HepG2 (cell line): ENCODE results near the gene ITIH6. TPM values are rescaled to one million over a fixed set of nuclear protein-coding genes. Genes with fewer than 3 reads are reported as not detected.

Source experiments
- ATAC-seq: fragments of 200-7000 bp; cut with Tn5 transposase; 3 replicates; pipeline ENCODE4 v1.9.1; 2020; ENCODE audit warnings: mild to moderate bottlenecking, moderate library complexity
- BruUV-seq: library from RNA; stranded (reverse); fragments of 400-500 nt; replicated peaks from 2 replicates; lab custom pipeline; 2021; lab: Mats Ljungman, UMichigan
- CTCF ChIA-PET: fragments of 300-600 bp; formaldehyde crosslinking; extraction: SDS; loops from one replicate; lab custom pipeline; 2021; ENCODE audit warnings: low total read pairs, inconsistent platforms, low intra/inter-chr PET ratio; lab: Yijun Ruan, JAX
- POLR2A ChIA-PET: fragments of 350-600 bp; sonication (Branson Sonifier 250); formaldehyde crosslinking; loops from one replicate; lab custom pipeline; 2020; ENCODE audit warnings: antibody characterized with exemption, inconsistent platforms; lab: Yijun Ruan, JAX
- DNase-seq: peaks from one replicate; pipeline ENCODE4 v3.0.0-alpha.2; 2015; ENCODE audit warnings: low spot score
- FAIRE-seq: peaks from 3 replicates; lab custom pipeline; 2011; peaks lifted over from hg19 to GRCh38; lab: Jason Lieb, UNC
- H2AFZ ChIP-seq: one replicate; pipeline ENCODE4 v1.6.1; 2011; ENCODE audit warnings: low read length, inconsistent platforms
- H3K27ac ChIP-seq: fragments of 300-600 bp; 3 replicates; pipeline ENCODE4 v1.8.0; 2011; ENCODE audit warnings: mixed run types, mild to moderate bottlenecking, mixed read lengths, low read length, inconsistent platforms; ENCODE audit not compliant: insufficient read depth; ENCODE audit errors: extremely low read length
- H3K27me3 ChIP-seq, 2 experiments: fragments of 200-600 bp in 1 of 2; 2 replicates in 1 of 2; 3 replicates in 1 of 2; pipeline versions ENCODE4 v1.6.0 to v1.8.0; 2011; ENCODE audit warnings: low read length in 2 of 2, mild to moderate bottlenecking in 2 of 2, moderate library complexity in 2 of 2, inconsistent platforms in 1 of 2; ENCODE audit not compliant: insufficient read depth in 2 of 2, control insufficient read depth in 1 of 2
- H3K36me3 ChIP-seq, 2 experiments: fragments of 200-600 bp in 1 of 2; replicated peaks in 1 of 2; 2 replicates in 1 of 2; 3 replicates in 1 of 2; pipeline versions ENCODE4 v1.5.1 to v1.8.0; 2011; ENCODE audit warnings: low read length in 2 of 2, inconsistent platforms in 1 of 2; ENCODE audit not compliant: insufficient read depth in 2 of 2, control insufficient read depth in 1 of 2
- H3K4me1 ChIP-seq: 2 replicates; pipeline ENCODE4 v1.5.1; 2012; ENCODE audit warnings: low read length, inconsistent platforms; ENCODE audit not compliant: insufficient read depth
- H3K4me2 ChIP-seq: 2 replicates; pipeline ENCODE4 v1.6.0; 2011; ENCODE audit warnings: low read depth, low read length, inconsistent platforms
- H3K4me3 ChIP-seq, 3 experiments: fragments of 200-600 bp in 1 of 3; sonication (generic), shearing (Covaris generic) in 1 of 3; replicated peaks in 1 of 3; 2 replicates each; pipeline ENCODE4 v1.5.1; 2011 to 2016; ENCODE audit warnings: low read length in 3 of 3, inconsistent platforms in 2 of 3, low read depth in 2 of 3, mild to moderate bottlenecking in 2 of 3, control low read depth in 1 of 3, mixed read lengths in 1 of 3; ENCODE audit not compliant: insufficient read depth in 1 of 3
- H3K79me2 ChIP-seq: one replicate; pipeline ENCODE4 v1.6.1; 2011; ENCODE audit warnings: low read length, inconsistent platforms; ENCODE audit not compliant: insufficient read depth
- H3K9ac ChIP-seq: 2 replicates; pipeline ENCODE4 v1.6.0; 2011; ENCODE audit warnings: mild to moderate bottlenecking, low read depth, low read length, inconsistent platforms; ENCODE audit not compliant: insufficient read depth
- H3K9me3 ChIP-seq: 2 replicates; pipeline ENCODE4 v1.5.1; 2012; ENCODE audit warnings: mild to moderate bottlenecking, low read length
- H4K20me1 ChIP-seq: 2 replicates; pipeline ENCODE4 v1.6.0; 2011; ENCODE audit warnings: inconsistent platforms, mild to moderate bottlenecking, low read length, moderate library complexity; ENCODE audit not compliant: insufficient read depth
- CREB1 ChIP-seq, 2 experiments: fragments of 450-650 bp in 1 of 2; IDR thresholded peaks; 2 replicates each; pipeline ENCODE4 v1.6.1; 2016 to 2017; ENCODE audit warnings: control low read depth in 1 of 2, mild to moderate bottlenecking in 1 of 2, missing compliant biosample characterization in 1 of 2, missing genetic modification characterization in 1 of 2
- JARID2 ChIP-seq: sonication (generic); formaldehyde crosslinking; IDR thresholded peaks from 2 replicates; pipeline ENCODE4 v1.8.1; 2023; ENCODE audit warnings: missing genetic modification reagents, inconsistent platforms; ENCODE audit not compliant: insufficient replicate concordance
- LRRFIP1 ChIP-seq: sonication (generic); formaldehyde crosslinking; conservative IDR thresholded peaks from 2 replicates; pipeline ENCODE4 v1.4.0; 2020; ENCODE audit warnings: missing genetic modification reagents
- MAFG ChIP-seq: sonication (generic); formaldehyde crosslinking; IDR thresholded peaks from 2 replicates; pipeline ENCODE4 v1.5.1; 2020; ENCODE audit warnings: mild to moderate bottlenecking, missing genetic modification reagents
- MXD4 ChIP-seq: IDR thresholded peaks from 2 replicates; pipeline ENCODE4 v1.6.1; 2016; ENCODE audit warnings: mild to moderate bottlenecking, missing biosample characterization, missing genetic modification reagents
- NCOA1 ChIP-seq: sonication (generic); formaldehyde crosslinking; IDR thresholded peaks from 2 replicates; pipeline ENCODE4 v1.9.0; 2021; ENCODE audit warnings: missing genetic modification reagents
- NRL ChIP-seq: sonication (generic); formaldehyde crosslinking; IDR thresholded peaks from 2 replicates; pipeline ENCODE4 v1.5.0; 2020; ENCODE audit warnings: missing genetic modification reagents, mild to moderate bottlenecking, moderate library complexity, borderline replicate concordance
- RAD21 ChIP-seq: fragments of 450-650 bp; formaldehyde crosslinking; IDR thresholded peaks from 2 replicates; pipeline ENCODE4 v1.5.0; 2020; ENCODE audit warnings: mild to moderate bottlenecking
- SATB2 ChIP-seq: sonication (generic); formaldehyde crosslinking; IDR thresholded peaks from 2 replicates; pipeline ENCODE4 v1.5.0; 2020; ENCODE audit warnings: missing genetic modification reagents
- TCF7L2 ChIP-seq: IDR thresholded peaks from 2 replicates; pipeline ENCODE4 v1.6.1; 2011; ENCODE audit warnings: mild to moderate bottlenecking, low read depth, low read length, moderate library complexity
- ZFP37 ChIP-seq: sonication (generic); formaldehyde crosslinking; IDR thresholded peaks from 2 replicates; pipeline ENCODE4 v1.4.0; 2020; ENCODE audit warnings: missing genetic modification reagents, borderline replicate concordance
- ZNF382 ChIP-seq: sonication (generic); formaldehyde crosslinking; IDR thresholded peaks from 2 replicates; pipeline ENCODE4 v1.5.0; 2020; ENCODE audit warnings: missing genetic modification reagents, mild to moderate bottlenecking, borderline replicate concordance
- ZNF781 ChIP-seq: sonication (generic); formaldehyde crosslinking; IDR thresholded peaks from 2 replicates; pipeline ENCODE4 v1.5.1; 2020; ENCODE audit warnings: borderline replicate concordance, mild to moderate bottlenecking, missing genetic modification reagents; ENCODE audit errors: not compliant biosample characterization
- ZSCAN29 ChIP-seq: sonication (generic); formaldehyde crosslinking; conservative IDR thresholded peaks from 2 replicates; pipeline ENCODE4 v1.4.0; 2020; ENCODE audit warnings: mild to moderate bottlenecking, missing genetic modification reagents
- WGBS: methylation state at CpG from one replicate; pipeline ENCODE4 v1.1.6; 2017; ENCODE audit warnings: low lambda C conversion rate; 5-methylcytosine and 5-hydroxymethylcytosine counted together
- in situ Hi-C: cut with HindIII; loops from 2 replicates; pipeline ENCODE4 v1.10.0; 2017; ENCODE audit warnings: low pct_unique_long_range_greater_than_20kb; ENCODE audit not compliant: extremely low pct_ligation_motif_present
- intact Hi-C: fragments of 100-400 bp; cut with micrococcal nuclease; formaldehyde crosslinking; loops from one replicate; pipeline ENCODE4 v1.10.0; 2022; ENCODE audit not compliant: unreplicated experiment
- polyA plus RNA-seq, 8 experiments: library from polyadenylated mRNA; depleted of rRNA in 3 of 8; stranded (reverse) in 7 of 8; unstranded in 1 of 8; fragments of >200 nt; fragmentation: Illumina TruSeq in 4 of 8; extraction: Trizol in 4 of 8; gene quantifications; 2 replicates each; pipeline versions ENCODE4 v1.2.1 to v1.2.3, GENCODE V29; 2011 to 2016; ENCODE audit warnings: low read depth in 4 of 8, missing spikeins in 1 of 8, mixed read lengths in 1 of 8; ENCODE audit not compliant: insufficient read depth in 1 of 8
- total RNA-seq, 5 experiments: library from RNA; depleted of rRNA; stranded (reverse); fragments of >200 nt; fragmentation: Illumina TruSeq; extraction: Trizol; gene quantifications; 2 replicates each; pipeline ENCODE4 v1.2.3, GENCODE V29; 2016; ENCODE audit warnings: low read depth in 1 of 5
- TF ChIP-seq, protein P1 (sequence below): sonication (generic); formaldehyde crosslinking; IDR thresholded peaks from 2 replicates; pipeline ENCODE4 v1.4.0; 2020; ENCODE audit warnings: missing genetic modification reagents
- TF ChIP-seq, protein P2 (sequence below): IDR thresholded peaks from 2 replicates; pipeline ENCODE4 v1.6.1; 2016
- TF ChIP-seq, protein P3 (sequence below): IDR thresholded peaks from 2 replicates; pipeline ENCODE4 v1.6.1; 2016; ENCODE audit warnings: missing biosample characterization, missing genetic modification reagents, low read depth

The ITIH6 gene
- total and polyA plus RNA-seq, 2 of the 13 experiments (the other 11 are each of a cell fraction or from before 2014, with no cell fraction given) = not detected

DNA sequence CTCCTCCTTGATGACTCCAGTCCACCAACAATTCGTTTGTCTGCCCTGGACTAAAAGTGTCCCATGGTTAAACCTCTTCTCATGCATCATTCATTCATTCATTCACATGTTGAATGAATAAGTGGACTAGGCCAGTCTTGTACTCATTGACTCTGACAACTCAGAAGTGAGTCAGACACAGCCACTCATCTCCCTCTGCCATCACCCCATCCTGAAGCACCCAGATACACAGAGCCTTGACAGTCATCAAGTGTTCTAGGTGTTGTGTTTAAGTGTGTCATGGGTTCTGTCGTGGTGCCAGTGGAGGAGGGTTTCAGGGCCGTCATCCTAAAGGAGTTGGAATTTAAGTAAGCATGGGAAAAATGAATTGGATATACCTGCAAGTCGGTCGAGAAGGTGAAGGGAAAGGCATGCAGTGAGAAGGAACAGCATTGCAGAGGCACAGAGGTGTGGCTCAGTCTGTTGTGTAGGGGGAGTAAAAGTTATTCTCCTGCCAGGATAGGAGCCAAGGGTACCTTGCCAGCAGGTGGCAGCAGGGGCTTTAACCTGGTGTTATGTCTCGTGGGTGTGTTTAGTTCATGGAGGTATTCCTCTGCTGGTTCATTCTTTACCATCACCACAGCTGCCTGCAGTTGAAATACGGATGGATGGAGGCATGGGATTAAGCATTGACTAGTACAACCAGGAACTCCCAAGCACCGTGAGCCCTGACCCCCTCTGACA, 27.8 kb upstream of the ITIH6 start (continued):
- TF ChIP-seq NCOA1 (CRISPR knock-in tag) = no peak

GRCh38 chrX:54824722-54825121, 26.7 kb upstream of the ITIH6 start:
- POLR2A ChIA-PET = no interaction called here
- FAIRE-seq (no peak), DNase-seq (no peak), ATAC-seq (no peak)
- Histone ChIP-seq H2AFZ (no peak overlapping the region), H3K9ac (no peak overlapping the region), H3K27ac (no peak overlapping the region), H3K27me3 (no peaks in the 10 kb centered on the region), H3K4me3 (no peak overlapping the region), H3K9me3 (no peaks in the 10 kb centered on the region), H4K20me1 (no peaks in the 10 kb centered on the region), H3K4me2 (no peak overlapping the region), H3K4me1 (no peaks in the 10 kb centered on the region), H3K36me3 (no peaks in the 10 kb centered on the region), H3K79me2 (no peaks in the 10 kb centered on the region)
- no TSS peak for BruUV-seq
- intact Hi-C loops (loop anchor here (5.0 kb wide), 1 partner anchor 233 kb away; no protein-coding TSS in a partner anchor), in situ Hi-C loops (no loop called here)
- 54% methylated on average over 5 of the region's 8 CpGs for WGBS
- CTCF ChIA-PET = no interaction called here
- TF ChIP-seq ZNF382 (CRISPR knock-in tag) (no peak), ZSCAN29 (CRISPR knock-in tag) (no peak), ZNF781 (CRISPR knock-in tag) (no peak), NRL (CRISPR knock-in tag) (no peak), MAFG (CRISPR knock-in tag) (no peak), LRRFIP1 (CRISPR knock-in tag) (no peak), SATB2 (CRISPR knock-in tag) (no peak), NCOA1 (CRISPR knock-in tag) (no peak), MXD4 (CRISPR knock-in tag) (no peak), JARID2 (no peak), TCF7L2 (no peak), RAD21 (CRISPR knock-in tag) (no peak), ZFP37 (CRISPR knock-in tag) (no peak), CREB1 (IDR thresholded peaks at IDR 0.05) (no peak), CREB1 (CRISPR knock-in tag; IDR thresholded peaks at IDR 0.05) (no peak)
- TF ChIP-seq, protein P1, sequence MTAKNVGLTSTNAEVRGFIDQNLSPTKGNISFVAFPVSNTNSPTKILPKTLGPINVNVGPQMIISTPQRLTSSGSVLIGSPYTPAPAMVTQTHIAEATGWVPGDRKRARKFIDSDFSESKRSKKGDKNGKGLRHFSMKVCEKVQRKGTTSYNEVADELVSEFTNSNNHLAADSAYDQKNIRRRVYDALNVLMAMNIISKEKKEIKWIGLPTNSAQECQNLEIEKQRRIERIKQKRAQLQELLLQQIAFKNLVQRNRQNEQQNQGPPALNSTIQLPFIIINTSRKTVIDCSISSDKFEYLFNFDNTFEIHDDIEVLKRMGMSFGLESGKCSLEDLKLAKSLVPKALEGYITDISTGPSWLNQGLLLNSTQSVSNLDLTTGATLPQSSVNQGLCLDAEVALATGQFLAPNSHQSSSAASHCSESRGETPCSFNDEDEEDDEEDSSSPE (CRISPR knock-in tag) = no peak
- TF ChIP-seq, protein P2, sequence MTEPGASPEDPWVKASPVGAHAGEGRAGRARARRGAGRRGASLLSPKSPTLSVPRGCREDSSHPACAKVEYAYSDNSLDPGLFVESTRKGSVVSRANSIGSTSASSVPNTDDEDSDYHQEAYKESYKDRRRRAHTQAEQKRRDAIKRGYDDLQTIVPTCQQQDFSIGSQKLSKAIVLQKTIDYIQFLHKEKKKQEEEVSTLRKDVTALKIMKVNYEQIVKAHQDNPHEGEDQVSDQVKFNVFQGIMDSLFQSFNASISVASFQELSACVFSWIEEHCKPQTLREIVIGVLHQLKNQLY (CRISPR knock-in tag) = no peak
- TF ChIP-seq, protein P3, sequence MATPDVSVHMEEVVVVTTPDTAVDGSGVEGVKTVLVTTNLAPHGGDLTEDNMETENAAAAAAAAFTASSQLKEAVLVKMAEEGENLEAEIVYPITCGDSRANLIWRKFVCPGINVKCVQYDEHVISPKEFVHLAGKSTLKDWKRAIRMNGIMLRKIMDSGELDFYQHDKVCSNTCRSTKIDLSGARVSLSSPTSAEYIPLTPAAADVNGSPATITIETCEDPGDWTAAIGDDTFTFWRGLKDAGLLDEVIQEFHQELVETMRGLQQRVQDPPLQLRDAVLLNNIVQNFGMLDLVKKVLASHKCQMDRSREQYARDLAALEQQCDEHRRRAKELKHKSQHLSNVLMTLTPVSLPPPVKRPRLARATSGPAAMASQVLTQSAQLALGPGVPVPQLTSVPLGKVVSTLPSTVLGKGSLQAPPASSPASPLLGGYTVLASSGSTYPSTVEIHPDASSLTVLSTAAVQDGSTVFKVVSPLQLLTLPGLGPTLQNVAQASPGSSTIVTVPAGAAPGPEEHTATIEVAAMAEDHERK (CRISPR knock-in tag) = no peak
